Stimulated activated CD8-positive, alpha-beta memory T cell treated with anti-CD3 and anti-CD28 coated beads, Interleukin-12 subunit alpha, Interleukin-12 subunit beta, amount 100 ng/mL, for 24 hours (primary cell): Measurements from ENCODE around the gene LRRTM4.
"Not testable (repeated sequence)": the region's sequence is repeated elsewhere in the genome, so short reads cannot be mapped to it uniquely, and the experiment has no call there.

Experiments used
- DNase-seq: peaks from one replicate; pipeline ENCODE4 v3.0.0-alpha.2; 2020; ENCODE audit errors: extremely low read depth

LRRTM4 gene

DNA sequence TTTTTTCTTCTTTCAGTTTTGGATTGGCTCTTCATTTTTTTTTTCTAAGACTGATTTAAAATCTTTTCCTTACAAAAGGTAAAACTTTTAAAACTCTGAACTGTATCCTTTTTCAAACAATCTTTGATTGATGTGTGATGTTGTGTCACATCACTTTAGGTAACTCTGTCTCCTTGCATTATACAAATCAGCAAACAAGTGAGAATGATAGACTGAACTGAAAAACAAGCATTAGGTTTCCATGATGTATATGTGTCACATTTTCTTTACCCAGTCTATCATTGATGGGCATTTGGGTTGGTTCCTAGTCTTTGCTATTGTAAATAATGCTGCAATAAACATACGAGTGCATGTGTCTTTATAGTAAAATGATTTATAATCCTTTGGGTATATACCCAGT, 655.7 kb downstream of the LRRTM4 start:
- no peak for DNase-seq

DNA sequence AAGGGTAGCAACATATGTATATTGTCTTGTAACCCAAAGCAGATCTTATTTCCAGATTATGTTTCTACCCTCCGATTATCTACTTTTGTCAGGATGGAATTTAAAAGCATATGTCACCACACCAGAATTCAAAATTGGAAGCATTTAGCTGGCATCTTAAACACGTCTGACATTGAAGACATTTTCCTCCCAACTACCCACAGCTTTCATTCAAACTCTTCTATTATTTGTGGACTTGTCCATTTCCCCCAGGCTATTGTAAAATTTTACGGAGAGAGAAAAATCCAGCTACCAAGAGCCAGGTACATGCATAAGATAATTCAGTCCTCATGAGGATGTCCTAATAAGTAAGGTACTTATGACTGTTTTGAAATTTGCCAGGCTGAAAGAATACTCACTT, 659.3 kb downstream of the LRRTM4 start:
- DNase-seq, result no peak

DNA sequence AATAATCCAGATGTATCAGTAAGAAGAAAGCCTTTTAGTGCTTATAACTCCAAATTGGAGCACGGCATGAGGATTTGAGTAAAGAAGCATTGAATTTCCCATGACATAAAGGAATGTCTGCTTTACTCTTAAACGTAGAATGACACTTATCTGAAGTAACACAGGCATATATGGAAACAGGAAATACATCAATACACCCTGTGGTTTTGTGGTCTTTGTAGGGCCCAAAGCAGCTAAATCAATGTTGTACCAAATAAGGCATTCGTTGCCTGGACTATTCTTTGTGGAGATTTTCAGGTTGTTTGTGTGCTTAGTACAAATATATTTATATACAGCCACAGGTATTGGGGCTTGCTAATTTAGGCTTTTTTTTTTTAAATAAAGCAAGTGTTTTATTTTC, 660.5 kb downstream of the LRRTM4 start:
- no peak for DNase-seq

DNA sequence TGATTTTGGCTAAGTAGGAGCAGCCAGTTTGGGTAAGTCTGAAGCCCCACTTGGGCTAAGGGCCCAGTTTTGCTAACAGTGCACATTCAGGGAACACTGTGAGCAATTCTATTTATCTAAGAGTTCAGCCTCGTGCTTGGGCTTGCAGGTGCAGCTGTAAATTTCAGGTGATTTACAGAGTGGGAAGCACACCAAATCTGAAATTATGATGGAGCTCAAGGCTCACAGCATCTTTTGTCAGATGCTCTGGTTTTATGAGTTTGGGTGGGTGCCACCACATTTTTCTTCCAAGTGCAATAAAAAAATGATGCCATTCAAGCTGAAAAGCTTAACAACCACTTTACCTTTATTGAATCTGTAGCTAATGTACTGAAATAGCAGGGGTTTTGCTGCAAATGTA, 671.2 kb downstream of the LRRTM4 start:
- no peak for DNase-seq

DNA sequence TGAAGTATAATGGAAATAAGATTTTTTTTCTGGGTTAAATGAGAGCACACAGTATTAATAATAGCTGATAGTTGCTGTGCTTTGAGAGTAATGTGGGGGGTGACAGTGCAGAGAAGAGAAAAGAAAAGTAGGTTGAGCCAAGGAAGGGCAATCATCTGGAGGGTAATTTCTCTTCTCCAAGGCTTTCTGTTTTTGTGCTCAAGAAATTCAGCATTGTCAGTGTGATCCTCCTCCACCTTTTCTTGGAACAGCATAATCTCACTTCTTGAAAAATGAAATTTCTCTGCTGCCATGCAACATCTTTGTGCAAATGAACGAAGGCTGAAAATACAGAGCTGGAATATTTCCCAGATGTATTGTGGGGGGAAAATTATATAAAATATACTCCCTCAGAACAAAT, 673.1 kb downstream of the LRRTM4 start:
- no peak for DNase-seq

DNA sequence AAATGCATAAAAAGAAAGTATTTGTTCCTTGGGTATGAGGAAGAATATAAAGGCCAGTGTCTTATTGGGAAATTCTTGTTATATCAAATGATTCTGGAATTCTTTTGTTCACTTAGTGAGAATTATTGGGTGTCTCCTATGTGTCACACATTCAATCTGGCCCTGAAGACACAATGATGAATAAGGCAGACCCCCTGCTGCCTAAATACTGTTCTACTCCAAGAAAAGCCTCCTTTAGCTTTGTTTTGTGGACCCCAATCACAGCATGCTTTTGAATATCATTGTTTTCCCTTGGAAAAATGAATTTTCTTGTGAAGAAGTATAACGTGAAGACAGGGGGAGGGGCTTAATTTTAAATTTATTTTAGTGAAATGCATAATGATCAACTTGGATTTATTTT, 682.4 kb downstream of the LRRTM4 start:
- no peak for DNase-seq

DNA sequence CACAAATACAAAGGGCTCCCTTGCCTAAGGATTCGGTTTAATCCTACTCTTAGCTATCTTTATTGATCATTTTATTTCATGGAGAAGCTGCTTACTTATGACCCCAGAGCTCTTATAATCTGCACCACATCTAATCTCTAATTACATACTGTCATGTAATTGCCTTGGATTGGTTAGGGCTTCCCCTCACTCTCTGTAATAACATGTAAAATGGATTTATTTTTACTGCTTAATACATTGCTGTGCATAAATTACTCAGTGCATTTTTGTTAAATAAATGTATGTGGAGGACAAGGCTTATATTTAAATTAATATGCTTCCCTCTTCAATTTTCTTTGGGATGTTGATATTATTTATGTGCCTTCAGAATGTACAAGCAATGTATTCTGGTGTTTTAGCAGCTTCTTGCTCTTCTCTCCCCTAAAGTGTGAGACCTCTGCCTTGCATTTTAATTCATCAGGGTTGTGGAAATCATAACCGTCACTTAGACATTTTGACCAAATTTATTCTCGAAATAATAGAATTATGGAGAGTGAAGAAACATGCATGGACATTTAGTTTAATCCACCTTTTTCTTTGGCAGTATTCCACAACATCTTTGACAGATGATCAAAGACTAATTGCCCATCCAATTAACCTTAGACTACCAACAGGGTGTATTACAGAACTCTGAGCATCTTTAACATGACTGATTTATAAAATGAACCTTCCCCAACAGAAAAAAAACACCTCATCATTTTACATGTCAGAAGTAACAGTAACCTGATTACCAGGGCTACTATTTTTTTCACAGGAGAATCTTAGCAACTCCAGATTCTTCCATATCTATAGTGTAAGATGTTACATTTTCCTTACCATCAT, 692.6 kb downstream of the LRRTM4 start:
- DNase-seq, result no peak

DNA sequence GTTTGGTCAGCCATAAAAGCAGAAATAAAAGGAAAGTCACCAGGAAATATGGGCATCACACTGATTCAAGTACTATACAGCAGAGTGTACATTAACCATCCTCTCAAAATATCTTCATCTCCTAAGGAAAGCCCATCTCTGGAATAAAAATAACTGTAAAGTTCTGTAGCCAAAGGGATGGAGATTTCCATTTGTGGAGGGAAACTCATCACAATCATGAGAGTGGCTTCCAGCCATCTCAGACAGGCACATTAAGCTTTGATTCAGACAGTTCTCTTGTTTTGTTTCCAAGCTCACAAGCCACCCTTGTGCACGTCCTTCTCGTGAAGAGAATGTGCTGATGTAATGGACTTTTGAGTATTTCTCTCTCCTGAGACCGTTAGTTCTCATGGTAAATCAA, 695.5 kb downstream of the LRRTM4 start:
- DNase-seq, result no peak

DNA sequence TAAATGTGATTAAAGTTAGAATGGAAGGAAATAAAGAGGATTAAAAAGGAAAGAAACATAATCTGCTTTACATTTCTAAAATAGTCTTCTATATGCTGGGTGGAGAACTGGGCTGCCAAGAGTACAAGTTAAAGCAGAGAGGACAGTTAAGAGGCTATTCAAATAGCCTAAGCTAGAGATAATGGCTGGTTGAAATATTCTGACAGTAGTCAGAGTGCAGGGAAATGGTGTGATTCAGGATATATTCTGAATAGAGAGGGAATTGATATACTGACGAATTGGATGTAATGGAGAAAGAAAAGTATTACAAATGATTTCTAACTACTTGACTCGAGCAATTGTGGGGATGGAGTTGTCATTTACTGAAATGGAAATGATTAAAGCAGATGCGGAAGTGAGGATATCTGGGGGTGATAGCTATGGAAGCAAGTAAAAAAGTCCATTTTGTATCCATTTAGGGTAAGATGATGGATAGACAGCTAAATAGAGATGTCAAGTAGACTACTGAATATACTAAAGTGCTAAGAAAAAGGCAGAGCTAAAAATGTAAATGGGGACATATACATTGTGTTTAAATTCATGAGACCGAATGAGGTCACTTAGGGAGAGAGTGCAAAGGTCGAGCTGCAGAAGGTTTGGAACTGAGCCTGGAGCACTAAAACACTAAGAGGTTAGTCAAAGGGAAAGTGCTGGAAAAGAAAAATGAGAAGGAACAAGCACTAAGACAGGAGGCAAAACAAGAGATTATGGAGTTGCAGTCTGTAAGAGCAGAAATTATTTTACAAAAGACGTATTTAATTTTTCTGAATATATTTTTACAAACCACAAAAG, 696.8 kb downstream of the LRRTM4 start:
- no peak for DNase-seq

DNA sequence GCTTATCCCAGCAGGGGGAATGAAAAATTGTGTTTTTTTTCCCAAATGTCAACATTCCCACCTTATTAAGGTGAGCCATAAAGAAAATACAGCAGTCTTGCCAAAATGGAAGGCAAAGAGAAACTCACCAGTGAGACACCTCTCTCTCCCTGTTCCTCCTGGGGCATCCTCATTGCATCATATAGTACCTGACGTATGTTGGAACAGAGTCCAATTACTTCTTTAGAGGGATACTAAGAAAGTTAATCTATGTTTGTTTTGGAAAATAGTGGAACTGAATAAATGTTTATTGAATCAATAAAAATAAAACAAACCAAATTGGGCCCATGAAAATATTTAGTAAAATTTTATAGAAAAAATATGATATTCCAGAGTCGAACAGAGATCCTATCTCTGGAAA, 700.4 kb downstream of the LRRTM4 start:
- DNase-seq, result no peak

DNA sequence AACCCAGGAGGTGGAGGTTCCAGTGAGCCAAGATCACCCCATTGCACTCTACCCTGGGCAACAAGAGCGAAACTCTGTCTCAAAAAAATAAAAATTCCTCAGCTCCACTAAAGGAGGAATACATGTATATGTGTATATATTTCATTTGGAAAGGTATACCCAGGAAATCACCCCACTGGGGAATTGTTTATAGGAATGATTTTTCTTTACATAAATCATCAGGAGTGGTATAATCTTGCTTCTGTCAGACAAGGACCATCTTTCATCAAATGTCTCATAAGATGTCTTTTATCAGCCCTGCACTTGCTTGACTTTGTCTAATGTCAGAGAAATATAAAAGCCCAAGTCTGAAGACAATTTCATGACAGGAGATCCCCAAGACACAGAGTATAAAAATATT, 709.1 kb downstream of the LRRTM4 start:
- no peak for DNase-seq

DNA sequence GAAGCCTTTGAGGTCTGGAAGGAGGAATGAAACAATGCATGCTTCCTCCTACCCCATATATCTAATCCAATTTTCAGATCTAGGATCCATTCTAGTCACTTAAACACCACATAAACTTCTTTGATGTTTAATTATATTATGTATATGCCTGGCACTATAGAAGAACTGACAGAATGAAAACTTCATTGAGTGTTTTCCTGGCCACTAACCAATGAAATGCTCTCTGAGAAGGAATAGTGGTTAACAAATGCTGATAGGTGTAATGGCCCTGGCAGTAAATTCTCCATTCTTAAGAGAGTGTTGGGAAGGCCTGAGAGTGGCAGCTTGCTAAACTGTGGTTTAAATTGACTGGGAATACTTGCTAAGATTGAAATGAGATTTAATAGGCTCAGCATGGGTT, 710.0 kb downstream of the LRRTM4 start:
- no peak for DNase-seq

DNA sequence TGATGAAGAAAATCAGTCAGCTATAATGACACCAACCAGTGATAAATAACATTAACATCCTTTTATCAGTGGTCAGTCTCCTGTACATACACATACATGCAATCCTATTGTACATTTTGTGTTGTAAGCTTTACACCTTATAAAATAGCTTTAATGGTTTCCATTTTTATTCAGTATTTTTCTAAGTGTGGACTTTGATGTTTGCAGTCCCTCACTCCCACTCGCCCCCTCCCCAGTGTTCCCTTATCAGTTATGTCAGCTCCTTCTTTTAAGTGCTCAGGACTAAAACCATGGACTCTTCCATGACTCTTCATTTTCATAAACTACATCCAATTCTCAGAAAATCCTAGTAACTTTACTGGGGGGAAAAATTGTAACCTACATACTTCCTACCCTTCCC, 713.0 kb downstream of the LRRTM4 start:
- no peak for DNase-seq

DNA sequence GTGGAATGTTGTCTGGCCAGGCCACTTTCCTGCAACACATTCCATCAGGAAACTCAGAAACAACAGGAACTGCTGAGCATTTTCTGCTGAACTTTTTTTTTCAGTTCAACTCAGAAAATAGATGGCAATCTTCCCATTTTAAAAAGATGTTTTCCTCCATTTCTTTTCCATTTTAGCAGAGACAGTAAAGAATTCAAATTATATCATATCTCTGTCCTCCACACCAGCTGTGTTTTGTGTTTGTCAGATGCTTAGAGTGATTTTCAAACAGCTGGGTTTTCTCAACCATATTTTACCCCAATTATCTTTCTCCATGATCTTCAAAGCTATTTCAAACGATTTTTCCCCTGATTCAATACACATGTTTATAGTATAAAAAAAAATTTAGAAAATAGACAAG, 713.4 kb downstream of the LRRTM4 start:
- DNase-seq, result no peak

DNA sequence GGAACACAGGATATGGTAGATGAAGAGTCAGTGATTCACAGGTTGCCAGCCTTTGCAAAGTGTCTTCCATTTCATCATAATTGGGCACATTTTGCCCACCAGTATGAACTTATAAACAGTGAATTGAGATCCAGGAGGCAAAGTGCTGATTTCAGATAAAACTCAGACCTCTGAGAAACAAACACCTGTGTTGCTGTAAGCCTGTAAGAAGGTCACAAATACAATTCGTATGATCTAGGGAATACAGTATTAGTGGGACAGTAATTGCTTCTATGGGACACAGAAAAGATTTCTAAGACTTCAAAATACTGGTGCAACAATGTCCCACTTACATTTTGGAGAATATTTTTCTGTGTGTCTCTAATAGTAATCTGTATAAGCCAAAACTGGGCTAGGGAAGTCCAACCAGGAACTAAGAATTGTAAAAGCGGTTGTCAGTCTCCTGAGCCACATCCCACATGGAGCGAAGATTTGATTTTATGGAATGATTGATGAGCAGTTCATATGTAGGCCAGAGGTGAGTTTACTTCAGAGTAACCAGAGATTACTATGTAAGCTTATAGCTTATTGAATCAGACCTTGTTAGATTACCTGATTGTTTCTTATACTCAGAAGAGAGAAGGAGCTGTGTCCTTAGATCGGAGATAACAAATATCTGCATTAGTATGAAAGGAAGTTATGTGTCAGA, 728.4 kb downstream of the LRRTM4 start:
- no peak for DNase-seq

DNA sequence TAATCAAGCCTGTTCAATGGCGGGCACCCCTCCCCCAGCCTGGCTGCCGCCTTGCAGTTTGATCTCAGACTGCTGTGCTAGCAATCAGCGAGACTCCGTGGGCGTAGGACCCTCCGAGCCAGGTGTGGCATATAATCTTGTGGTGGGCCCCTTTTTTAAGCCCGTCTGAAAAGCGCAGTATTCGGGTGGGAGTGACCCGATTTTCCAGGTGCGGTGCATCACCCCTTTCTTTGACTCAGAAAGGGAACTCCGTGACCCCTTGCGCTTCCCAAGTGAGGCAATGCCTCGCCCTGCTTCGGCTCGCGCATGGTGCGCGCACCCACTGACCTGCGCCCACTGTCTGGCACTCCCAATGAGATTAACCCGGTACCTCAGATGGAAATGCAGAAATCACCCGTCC, 740.9 kb downstream of the LRRTM4 start:
- not testable (repeated sequence) for DNase-seq

DNA sequence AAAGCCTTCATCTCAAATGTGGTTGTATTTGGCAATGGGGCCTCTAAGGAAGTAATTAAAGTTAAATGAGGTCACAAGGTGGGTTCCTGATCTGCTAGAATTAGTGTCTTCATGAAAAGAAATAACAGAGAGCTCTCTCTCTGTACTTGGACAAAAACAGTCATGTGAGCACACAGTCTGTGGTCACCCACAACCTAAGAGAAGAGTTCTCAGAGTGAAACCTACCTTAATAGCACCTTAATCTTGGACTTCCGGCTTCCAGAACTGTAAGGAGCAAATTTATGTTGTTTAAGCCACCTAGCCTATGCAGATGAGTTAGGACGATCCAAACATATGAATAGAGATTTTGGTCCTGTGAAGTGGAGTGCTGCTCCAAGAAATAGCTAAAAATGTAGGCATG, 758.9 kb downstream of the LRRTM4 start:
- no peak for DNase-seq

DNA sequence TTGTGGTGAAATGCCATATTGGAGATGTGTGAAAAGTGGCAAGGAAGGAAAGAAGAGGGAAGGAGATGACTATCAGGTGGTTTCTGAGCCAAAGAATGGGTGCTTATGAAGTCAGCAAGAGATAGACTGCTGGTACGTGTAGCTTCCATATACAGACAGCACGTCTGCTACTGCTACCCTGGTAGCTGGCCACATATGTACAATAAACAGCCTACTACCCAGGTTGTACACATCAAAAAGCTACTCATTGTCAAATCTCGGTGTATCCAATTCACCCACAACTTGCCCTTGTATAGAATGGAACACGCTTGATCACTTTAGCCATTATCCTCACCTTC, 761.8 kb downstream of the LRRTM4 start:
- DNase-seq, result no peak

DNA sequence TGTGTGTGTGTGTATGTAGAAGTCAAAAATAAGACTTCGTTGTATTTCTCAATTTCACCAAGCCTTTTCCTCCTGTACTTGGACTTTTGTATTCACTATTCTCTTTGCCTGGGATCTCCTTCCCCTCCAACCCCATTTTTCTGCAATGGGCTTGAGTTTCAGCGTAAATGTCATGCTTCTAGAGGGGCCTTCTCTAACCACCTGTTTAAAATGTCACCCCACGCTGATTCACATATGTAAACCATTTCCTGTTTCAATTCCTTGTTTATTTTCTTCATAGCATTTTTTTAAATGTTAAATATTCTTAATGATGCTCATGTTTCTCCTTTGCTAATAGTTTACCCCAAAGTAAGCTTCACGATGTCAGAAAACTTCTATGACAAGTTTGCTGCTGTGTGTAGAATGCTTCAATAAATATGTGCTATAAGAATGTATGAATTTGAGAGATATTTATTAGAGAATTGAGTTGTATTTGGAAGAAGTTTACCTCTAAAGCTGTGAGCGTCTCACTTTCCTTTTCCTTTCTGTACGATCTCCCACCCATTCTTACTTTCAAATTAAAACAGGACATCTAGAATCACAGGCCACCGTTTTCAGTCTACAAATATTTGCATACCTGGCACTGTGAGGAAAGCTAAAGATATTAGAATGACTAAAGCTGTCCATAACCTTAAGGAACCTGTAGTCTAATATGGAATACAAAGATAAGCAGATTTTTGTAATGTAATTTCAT, 762.4 kb downstream of the LRRTM4 start:
- no peak for DNase-seq

DNA sequence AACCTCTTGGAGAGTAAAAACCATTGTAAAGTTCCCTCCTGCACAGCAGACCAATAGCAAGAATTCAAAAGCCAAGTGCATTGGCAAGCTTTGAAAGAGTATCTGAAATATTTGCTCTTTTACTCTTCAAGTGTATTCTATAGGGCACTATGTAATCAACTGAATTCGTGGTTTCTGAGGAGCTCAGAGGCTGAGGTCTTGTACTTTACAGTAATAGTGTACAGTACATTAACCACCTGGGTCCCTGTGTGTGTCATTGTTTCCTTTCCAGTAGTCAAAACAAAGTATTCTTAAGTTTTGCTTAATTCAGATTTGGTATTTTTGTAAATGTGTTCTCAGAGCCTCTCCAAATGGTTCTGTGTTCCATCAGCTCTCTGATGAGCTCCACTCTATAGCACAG, 769.7 kb downstream of the LRRTM4 start:
- no peak for DNase-seq

DNA sequence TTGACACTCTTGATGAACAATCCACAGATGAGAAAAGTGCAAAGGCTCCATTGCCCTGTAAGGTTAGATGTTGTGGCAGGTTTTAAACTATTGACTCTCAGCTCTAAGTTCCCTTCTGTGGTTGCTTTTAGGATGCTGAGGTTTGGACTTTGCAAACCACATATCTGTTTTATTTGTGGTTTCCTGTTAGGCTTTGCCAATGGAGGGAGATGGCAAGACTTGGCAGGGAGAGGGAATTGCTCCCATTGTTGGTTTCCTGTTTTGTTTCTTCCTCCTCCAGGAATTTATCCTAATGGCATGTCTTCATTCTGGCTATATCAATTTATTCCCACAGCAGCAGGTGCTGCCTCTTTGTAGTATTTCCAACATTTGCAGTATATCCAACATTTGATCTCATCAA, 772.3 kb downstream of the LRRTM4 start:
- DNase-seq, result no peak
